HG03196 (cell line): ENCODE measurements around the gene RASAL1.

Experiments used
- ATAC-seq: cut with Tn5 transposase; IDR thresholded peaks from one replicate; pipeline ENCODE4 v1.9.1; 2021; ENCODE audit not compliant: unreplicated experiment

The RASAL1 gene

GRCh38 chr12:113098441-113099028, 37.0 kb downstream of the RASAL1 start:
- no peak for ATAC-seq

- ATAC-seq = no peak
Measured at GRCh38 chr12:113097716-113098440, 37.7 kb downstream of the RASAL1 start.

- no peak for ATAC-seq
Measured at GRCh38 chr12:113096675-113097461, 38.7 kb downstream of the RASAL1 start.

GRCh38 chr12:113095405-113095804, 40.2 kb downstream of the RASAL1 start:
- ATAC-seq = no peak

- ATAC-seq = no peak
Measured at GRCh38 chr12:113094738-113095137, 40.8 kb downstream of the RASAL1 start.

GRCh38 chr12:113093409-113094101, 42.0 kb downstream of the RASAL1 start:
- no peak for ATAC-seq

- ATAC-seq = no peak
Measured at GRCh38 chr12:113092607-113093408, 42.8 kb downstream of the RASAL1 start.

- no peak for ATAC-seq
Measured at GRCh38 chr12:113091506-113091905, 44.1 kb downstream of the RASAL1 start.

- no peak for ATAC-seq
Measured at GRCh38 chr12:113090740-113091139, 44.8 kb downstream of the RASAL1 start.

GRCh38 chr12:113089839-113090238, 45.7 kb downstream of the RASAL1 start:
- ATAC-seq = no peak

GRCh38 chr12:113088971-113089756, 46.4 kb downstream of the RASAL1 start:
- no peak for ATAC-seq

- ATAC-seq = no peak
Measured at GRCh38 chr12:113088037-113088436, 47.5 kb downstream of the RASAL1 start.

- ATAC-seq = no peak
Measured at GRCh38 chr12:113087193-113087592, 48.4 kb downstream of the RASAL1 start.

- no peak for ATAC-seq
Measured at GRCh38 chr12:113086249-113087164, 49.1 kb downstream of the RASAL1 start.

GRCh38 chr12:113083863-113084435, 51.6 kb downstream of the RASAL1 start:
- no peak for ATAC-seq

- ATAC-seq = peak; percentile 60
Measured at GRCh38 chr12:113082486-113083148, 52.9 kb downstream of the RASAL1 start.

GRCh38 chr12:113081873-113082272, 53.7 kb downstream of the RASAL1 start:
- no peak for ATAC-seq

GRCh38 chr12:113077859-113078255, 57.7 kb downstream of the RASAL1 start:
- ATAC-seq = no peak
